Thymus (tissue), 11 donors: ENCODE data around the gene CNBD2. TPM values are rescaled to one million over a fixed set of nuclear protein-coding genes. Genes with fewer than 3 reads are reported as not detected.
"Not testable (repeated sequence)": the region's sequence is repeated elsewhere in the genome, so short reads cannot be mapped to it uniquely, and the experiment has no call there.

Experiments
- DNase-seq, 9 donors: peaks; one replicate each; pipeline ENCODE4 v3.0.0-alpha.2; 2013; ENCODE audit warnings: low spot score in 9 of 9, low read depth in 6 of 9, missing footprints in 1 of 9
- H3K27ac ChIP-seq, 2 donors: one replicate each; pipeline ENCODE4 v1.5.1; 2013; ENCODE audit warnings: control low read depth in 1 of 2, low read depth in 1 of 2, low read length in 1 of 2, mild to moderate bottlenecking in 1 of 2, moderate library complexity in 1 of 2
- H3K27me3 ChIP-seq, 2 donors: one replicate each; pipeline ENCODE4 v1.5.1; 2013; ENCODE audit warnings: low read length in 1 of 2; ENCODE audit not compliant: control insufficient read depth in 2 of 2, insufficient read depth in 1 of 2
- H3K36me3 ChIP-seq, 2 donors: one replicate each; pipeline ENCODE4 v1.5.1; 2013; ENCODE audit warnings: low read length in 1 of 2, mild to moderate bottlenecking in 1 of 2, moderate library complexity in 1 of 2; ENCODE audit not compliant: control insufficient read depth in 2 of 2, insufficient read depth in 2 of 2
- H3K4me1 ChIP-seq, 2 donors: one replicate each; pipeline ENCODE4 v1.5.1; 2013; ENCODE audit warnings: low read length in 2 of 2; ENCODE audit not compliant: control insufficient read depth in 2 of 2, insufficient read depth in 2 of 2
- H3K4me3 ChIP-seq, 2 donors: one replicate each; pipeline ENCODE4 v1.5.1; 2013; ENCODE audit warnings: low read length in 2 of 2, control low read depth in 1 of 2, mild to moderate bottlenecking in 1 of 2
- H3K9me3 ChIP-seq, 2 donors: one replicate each; pipeline ENCODE4 v1.5.1; 2013; ENCODE audit warnings: low read length in 1 of 2, mild to moderate bottlenecking in 1 of 2; ENCODE audit not compliant: control insufficient read depth in 2 of 2, insufficient read depth in 1 of 2
- WGBS: extraction: QIAGEN DNeasy Blood & Tissue Kit; methylation state at CpG from one replicate; pipeline ENCODE4 v1.1.7; 2013; 5-methylcytosine and 5-hydroxymethylcytosine counted together
- polyA plus RNA-seq: library from polyadenylated mRNA; stranded (reverse); fragments of 200-250 nt; gene quantifications from one replicate; pipeline ENCODE4 v1.2.3, GENCODE V29; 2013
- total RNA-seq: library from RNA; stranded (reverse); fragments of 120-200 nt; gene quantifications from one replicate; pipeline ENCODE4 v1.2.4, GENCODE V29; 2013
- donor health status: healthy.

CNBD2 gene
- total and polyA plus RNA-seq, 2 donors, result 8.3 to 28.6 TPM

GRCh38 chr20:36026131-36026530 is 57.7 kb downstream of the CNBD2 start:
- not testable (repeated sequence) for H3K9me3 ChIP-seq, H3K27ac ChIP-seq, DNase-seq, H3K4me1 ChIP-seq, H3K4me3 ChIP-seq, H3K27me3 ChIP-seq, H3K36me3 ChIP-seq
- 97% methylated on average over 7 of the region's 7 CpGs for WGBS

- WGBS, result 97% methylated on average over 13 of the region's 13 CpGs
- H3K4me1 ChIP-seq, result no peaks in the 10 kb centered on the region
- H3K4me3 ChIP-seq, result no peak overlapping the region
- H3K27ac ChIP-seq, result no peak overlapping the region
- no peaks in the 10 kb centered on the region for H3K27me3 ChIP-seq
- no peaks in the 10 kb centered on the region for H3K9me3 ChIP-seq
- no peaks in the 10 kb centered on the region for H3K36me3 ChIP-seq
- DNase-seq, result no peak
Measured at GRCh38 chr20:36028106-36028808, 59.9 kb downstream of the CNBD2 start.

- Histone ChIP-seq H3K27me3 (no peaks in the 10 kb centered on the region), H3K9me3 (no peaks in the 10 kb centered on the region), H3K4me3 (no peak overlapping the region), H3K27ac (no peak overlapping the region), H3K4me1 (no peaks in the 10 kb centered on the region), H3K36me3 (no peaks in the 10 kb centered on the region)
- WGBS, result 94% methylated on average over 8 of the region's 8 CpGs
- no peak for DNase-seq
Measured at GRCh38 chr20:36030149-36030548, 61.8 kb downstream of the CNBD2 start.

GRCh38 chr20:36031806-36032205 is 63.4 kb downstream of the CNBD2 start:
- no peak overlapping the region for H3K4me3 ChIP-seq
- no peak overlapping the region for H3K27ac ChIP-seq
- 99% methylated on average over 3 of the region's 3 CpGs for WGBS
- H3K4me1 ChIP-seq, result no peaks in the 10 kb centered on the region
- H3K27me3 ChIP-seq, result no peaks in the 10 kb centered on the region
- no peak for DNase-seq
- no peaks in the 10 kb centered on the region for H3K9me3 ChIP-seq
- H3K36me3 ChIP-seq, result no peaks in the 10 kb centered on the region

GRCh38 chr20:36034875-36035274 is 66.5 kb downstream of the CNBD2 start:
- H3K4me3 ChIP-seq, result no peak overlapping the region
- H3K27ac ChIP-seq, result no peak overlapping the region
- H3K4me1 ChIP-seq, result no peaks in the 10 kb centered on the region
- H3K9me3 ChIP-seq, result no peaks in the 10 kb centered on the region
- no peaks in the 10 kb centered on the region for H3K36me3 ChIP-seq
- 96% methylated on average over 4 of the region's 4 CpGs for WGBS
- H3K27me3 ChIP-seq, result no peaks in the 10 kb centered on the region
- DNase-seq, result no peak

GRCh38 chr20:36035745-36036144 is 67.4 kb downstream of the CNBD2 start:
- WGBS, result 18% methylated on average over 2 of the region's 2 CpGs
- H3K4me3 ChIP-seq, result no peak overlapping the region
- H3K9me3 ChIP-seq, result no peaks in the 10 kb centered on the region
- H3K4me1 ChIP-seq, result no peaks in the 10 kb centered on the region
- no peak for DNase-seq
- H3K27me3 ChIP-seq, result no peaks in the 10 kb centered on the region
- no peak overlapping the region for H3K27ac ChIP-seq
- H3K36me3 ChIP-seq, result no peaks in the 10 kb centered on the region

- no peak for DNase-seq
- WGBS, result 97% methylated on average over 3 of the region's 3 CpGs
- H3K27me3 ChIP-seq, result no peaks in the 10 kb centered on the region
- no peaks in the 10 kb centered on the region for H3K4me1 ChIP-seq
- H3K27ac ChIP-seq, result no peak overlapping the region
- no peaks in the 10 kb centered on the region for H3K36me3 ChIP-seq
- no peaks in the 10 kb centered on the region for H3K9me3 ChIP-seq
- no peak overlapping the region for H3K4me3 ChIP-seq
Measured at GRCh38 chr20:36036688-36037087, 68.3 kb downstream of the CNBD2 start.

- 95% methylated on average over 5 of the region's 5 CpGs for WGBS
- peaks cover 0 to 6% of the 10 kb centered on the region in 2 donors for H3K36me3 ChIP-seq
- H3K27ac ChIP-seq, result no peak overlapping the region
- H3K4me3 ChIP-seq, result no peak overlapping the region
- no peak for DNase-seq
- H3K4me1 ChIP-seq, result no peaks in the 10 kb centered on the region
- no peaks in the 10 kb centered on the region for H3K9me3 ChIP-seq
- no peaks in the 10 kb centered on the region for H3K27me3 ChIP-seq
Measured at GRCh38 chr20:36040571-36040970, 72.2 kb downstream of the CNBD2 start.

GRCh38 chr20:36043441-36043840 is 75.1 kb downstream of the CNBD2 start:
- Histone ChIP-seq H3K4me3 (no peak overlapping the region), H3K4me1 (no peaks in the 10 kb centered on the region), H3K27ac (no peak overlapping the region), H3K36me3 (peaks cover 0 to 6% of the 10 kb centered on the region in 2 donors), H3K27me3 (no peaks in the 10 kb centered on the region), H3K9me3 (no peaks in the 10 kb centered on the region)
- WGBS, result 95% methylated on average over 3 of the region's 3 CpGs
- DNase-seq, result no peak
